Ovary (tissue), 9 donors: ENCODE results near the gene ANGPT4. TPM values are rescaled to one million over a fixed set of nuclear protein-coding genes. Genes with fewer than 3 reads are reported as not detected.

ENCODE experiments used
- DNase-seq, 5 donors: peaks; one replicate each; pipeline ENCODE4 v3.0.0-alpha.2; 2019 to 2020
- H3K27ac ChIP-seq, 2 donors: fragments of 200-600 bp; one replicate each; pipeline versions ENCODE4 v1.5.1 to v1.8.0; 2019 to 2022
- H3K27me3 ChIP-seq: fragments of 200-600 bp; one replicate; pipeline ENCODE4 v1.8.0; 2022
- H3K36me3 ChIP-seq: fragments of 200-600 bp; sonication (generic); one replicate; pipeline ENCODE4 v1.5.1; 2019
- H3K4me1 ChIP-seq: one replicate; pipeline ENCODE4 v1.8.1; 2013; ENCODE audit warnings: mild to moderate bottlenecking, moderate library complexity; ENCODE audit not compliant: insufficient read depth
- H3K4me3 ChIP-seq: fragments of 200-600 bp; sonication (generic); one replicate; pipeline ENCODE4 v1.5.1; 2017
- H3K9me3 ChIP-seq, 2 donors: fragments of 200-600 bp in 1 of 2; sonication (generic) in 1 of 2; one replicate each; pipeline versions ENCODE4 v1.5.1 to v1.8.1; 2013 to 2019; ENCODE audit warnings: mild to moderate bottlenecking in 1 of 2, moderate library complexity in 1 of 2
- CTCF ChIP-seq, 3 donors: fragments of 450-650 bp in 2 of 3; fragments of 200-600 bp in 1 of 3; IDR thresholded peaks; one replicate each; pipeline versions ENCODE4 v1.5.1 to v1.8.0; 2016 to 2022; ENCODE audit warnings: antibody characterized with exemption in 3 of 3, mild to moderate bottlenecking in 1 of 3
- EP300 ChIP-seq: sonication (generic); formaldehyde crosslinking; IDR thresholded peaks from one replicate; pipeline ENCODE4 v1.6.1; 2017; ENCODE audit warnings: antibody characterized with exemption
- POLR2A ChIP-seq: fragments of 450-650 bp; IDR thresholded peaks from one replicate; pipeline ENCODE4 v1.6.1; 2017; ENCODE audit warnings: antibody characterized with exemption, mild to moderate bottlenecking, moderate library complexity
- WGBS, 3 donors: extraction: QIAGEN DNeasy Blood & Tissue Kit in 1 of 3; methylation state at CpG; one replicate each; pipeline versions ENCODE4 v1.1.5 to v1.1.7; 2013 to 2017; 5-methylcytosine and 5-hydroxymethylcytosine counted together
- intact Hi-C, 4 donors: fragments of 100-400 bp; cut with DNase I; formaldehyde crosslinking; loops; one replicate each; pipeline versions ENCODE4 v1.11.0 to v1.15.1; 2022 to 2023
- polyA plus RNA-seq, 2 donors: library from polyadenylated mRNA; stranded (reverse); fragments of 200-250 nt in 1 of 2; fragments of 350-450 nt in 1 of 2; fragmentation: Illumina TruSeq in 1 of 2; extraction: RNeasy Lipid Tissue Mini Kit (QIAGEN cat#74804) in 1 of 2; gene quantifications; one replicate each; pipeline ENCODE4 v1.2.3, GENCODE V29; 2013 to 2014
- total RNA-seq, 7 donors: library from RNA; depleted of rRNA in 2 of 7; stranded (reverse); fragments of >200 nt in 2 of 7; fragmentation: NEBNext Ultra II Directional in 3 of 7; extraction: Animal tissue kit (Norgen Biotek cat#: 25700) in 3 of 7; gene quantifications; one replicate each; pipeline versions ENCODE4 v1.1.0 to v1.2.4, GENCODE V29; 2016 to 2023
- donor health status: DM: no; HTN: no; CAD: no; lungs with moderate emphysema.
- donor health status: DM: no; HTN: no; CAD: no.
- donor health status: Bipolar disorder and iron deficiency.
- donor health status: DM: yes; HTN: yes; CAD: no.
- donor health status: DM: no; HTN: no; CAD: no.
- donor health status: DM: yes; HTN: yes; CAD: no.

Gene ANGPT4
- total and polyA plus RNA-seq, 9 donors: 0.58 to 10.7 (median 2.0) TPM

DNA sequence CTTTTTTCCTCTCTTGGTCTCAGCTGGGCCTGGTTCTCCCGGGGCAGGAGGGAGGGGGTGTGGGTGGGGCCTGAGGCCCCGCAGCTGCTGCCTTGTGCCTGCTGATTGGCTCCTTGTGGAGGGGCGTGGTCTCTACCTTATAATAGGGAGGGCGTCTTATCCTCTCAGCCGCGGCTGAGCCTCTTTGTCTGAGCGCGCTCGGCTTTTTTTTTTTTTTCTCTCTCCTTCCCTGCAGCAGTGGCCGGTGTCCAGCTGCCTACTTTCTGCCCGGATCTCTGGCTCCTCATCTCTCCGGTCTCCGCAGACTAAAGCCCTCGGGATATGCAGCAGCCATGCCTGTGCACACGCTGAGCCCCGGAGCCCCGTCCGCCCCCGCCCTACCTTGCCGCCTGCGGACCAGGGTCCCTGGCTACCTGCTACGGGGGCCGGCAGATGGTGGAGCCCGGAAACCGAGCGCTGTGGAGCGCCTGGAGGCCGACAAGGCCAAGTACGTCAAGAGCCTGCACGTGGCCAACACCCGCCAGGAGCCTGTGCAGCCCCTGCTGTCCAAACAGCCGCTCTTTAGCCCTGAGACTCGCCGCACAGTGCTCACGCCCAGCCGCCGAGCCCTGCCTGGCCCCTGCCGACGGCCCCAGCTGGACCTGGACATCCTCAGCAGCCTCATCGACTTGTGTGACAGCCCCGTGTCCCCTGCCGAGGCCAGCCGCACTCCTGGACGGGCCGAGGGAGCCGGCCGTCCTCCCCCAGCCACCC, 71.5 kb downstream of the ANGPT4 start:
- H3K4me3 ChIP-seq: peak overlapping the region; percentile 4
- 11 to 16% (median 12%) methylated on average over 45 to 47 of the region's 47 CpGs for WGBS, 3 donors
- peak; percentile 87 to 94 (median 91) for DNase-seq
- no peaks in the 10 kb centered on the region for H3K9me3 ChIP-seq
- H3K4me1 ChIP-seq: peaks cover 5% of the 10 kb centered on the region
- no peak for TF ChIP-seq CTCF (IDR thresholded peaks at IDR 0.05)
- TF ChIP-seq EP300: no peak
- TF ChIP-seq POLR2A: no peak
- no peaks in the 10 kb centered on the region for H3K36me3 ChIP-seq
- no peak overlapping the region for H3K27ac ChIP-seq
- intact Hi-C loops: no loop called here
- no peaks in the 10 kb centered on the region for H3K27me3 ChIP-seq

- DNase-seq: no peak
- H3K27me3 ChIP-seq: no peaks in the 10 kb centered on the region
Measured at GRCh38 chr20:843912-844311, 72.2 kb downstream of the ANGPT4 start.

DNA sequence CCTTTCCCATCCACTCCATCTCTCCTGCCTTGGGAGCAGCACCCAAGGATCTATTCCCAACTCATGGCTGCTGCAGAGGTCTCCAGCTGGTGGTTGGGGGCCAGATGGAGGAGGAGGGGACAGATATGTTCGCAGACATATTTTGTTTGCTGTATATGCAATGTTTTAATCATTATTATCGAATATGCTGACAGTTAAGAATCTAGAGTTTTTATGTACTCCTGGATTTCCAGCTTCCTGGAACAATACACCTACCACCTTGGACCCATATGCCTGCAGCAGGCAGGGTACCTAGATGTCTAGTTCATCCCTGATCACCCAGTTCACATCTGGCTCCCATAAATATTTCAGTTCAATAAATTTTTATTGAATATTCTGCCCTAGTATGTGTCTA, 73.6 kb downstream of the ANGPT4 start:
- Histone ChIP-seq H3K27me3 (no peaks in the 10 kb centered on the region), H3K4me1 (peaks cover 5% of the 10 kb centered on the region), H3K9me3 (no peaks in the 10 kb centered on the region), H3K4me3 (no peak overlapping the region), H3K36me3 (no peaks in the 10 kb centered on the region), H3K27ac (no peak overlapping the region)
- intact Hi-C loops: no loop called here
- TF ChIP-seq POLR2A: no peak
- no peak for TF ChIP-seq CTCF (IDR thresholded peaks at IDR 0.05)
- no peak for TF ChIP-seq EP300
- no peak for DNase-seq
- 76 to 94% (median 79%) methylated on average over 2 of the region's 2 CpGs for WGBS, 3 donors

More at GRCh38 chr20:843912-844311, 72.2 kb downstream of the ANGPT4 start:
- intact Hi-C loops: no loop called here
- Histone ChIP-seq H3K27ac (no peak overlapping the region), H3K36me3 (no peaks in the 10 kb centered on the region), H3K4me3 (no peak overlapping the region), H3K4me1 (peaks cover 5% of the 10 kb centered on the region), H3K9me3 (no peaks in the 10 kb centered on the region)
- no peak for TF ChIP-seq EP300
- TF ChIP-seq CTCF (IDR thresholded peaks at IDR 0.05): no peak
- no peak for TF ChIP-seq POLR2A
- WGBS, 3 donors: 77 to 80% (median 78%) methylated on average over 9 of the region's 9 CpGs

GRCh38 chr20:841568-842546, 74.3 kb downstream of the ANGPT4 start:
- DNase-seq: no peak
- Histone ChIP-seq H3K36me3 (no peaks in the 10 kb centered on the region), H3K27ac (no peak overlapping the region), H3K4me3 (peak overlapping the region; percentile 24), H3K4me1 (peaks cover 5% of the 10 kb centered on the region), H3K27me3 (no peaks in the 10 kb centered on the region), H3K9me3 (no peaks in the 10 kb centered on the region)
- no peak for TF ChIP-seq EP300
- TF ChIP-seq CTCF (IDR thresholded peaks at IDR 0.05): no peak
- TF ChIP-seq POLR2A: no peak
- 50 to 60% (median 50%) methylated on average over 62 of the region's 62 CpGs for WGBS, 3 donors
- intact Hi-C loops: no loop called here
